GM18520 (cell line): ENCODE results near the gene PPP5C.
"Not testable (repeated sequence)": the region's sequence is repeated elsewhere in the genome, so short reads cannot be mapped to it uniquely, and the experiment has no call there.

Source experiments
- ATAC-seq: cut with Tn5 transposase; IDR thresholded peaks from one replicate; pipeline ENCODE4 v1.9.1; 2021; ENCODE audit not compliant: unreplicated experiment

PPP5C gene

DNA sequence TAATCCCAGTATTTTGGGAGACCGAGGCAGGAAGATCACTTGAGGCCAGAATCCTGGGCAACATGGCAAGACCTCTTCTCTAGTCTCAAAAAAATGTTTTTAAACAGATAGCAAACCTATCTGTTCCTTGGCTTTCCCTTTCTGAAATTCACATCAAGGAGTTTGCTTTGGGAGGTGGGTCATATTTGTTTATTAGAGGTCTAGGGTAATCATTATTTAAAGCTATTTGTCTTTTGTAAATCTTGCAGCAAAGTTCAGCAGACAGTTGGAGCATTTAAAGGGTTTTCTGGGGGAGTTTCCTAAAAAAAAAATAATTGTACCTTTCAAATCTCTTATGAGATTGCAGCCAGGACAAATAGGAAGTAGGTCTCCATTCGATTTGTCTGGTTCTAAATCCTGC lies 17.5 kb downstream of the PPP5C start:
- ATAC-seq = no peak

DNA sequence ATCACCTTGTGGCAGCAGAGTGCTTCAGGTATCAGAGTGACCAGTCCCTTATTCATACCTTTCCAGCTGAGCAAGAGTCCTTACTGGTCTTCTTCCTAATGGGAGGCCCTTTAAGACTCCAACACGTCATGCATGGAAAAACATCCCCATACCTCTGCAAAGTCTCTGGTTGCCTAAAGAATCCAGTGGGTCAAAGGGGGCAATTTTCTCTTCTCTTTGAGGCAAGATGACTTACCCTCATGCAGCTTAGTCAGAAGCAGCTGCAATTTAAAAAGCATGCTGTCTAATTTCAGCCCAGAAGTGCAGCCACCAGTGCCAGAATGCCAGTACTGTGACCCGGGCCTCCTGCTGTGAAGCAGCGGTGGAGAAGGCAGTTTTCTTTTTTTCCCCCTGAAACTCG lies 18.7 kb downstream of the PPP5C start:
- no peak for ATAC-seq

DNA sequence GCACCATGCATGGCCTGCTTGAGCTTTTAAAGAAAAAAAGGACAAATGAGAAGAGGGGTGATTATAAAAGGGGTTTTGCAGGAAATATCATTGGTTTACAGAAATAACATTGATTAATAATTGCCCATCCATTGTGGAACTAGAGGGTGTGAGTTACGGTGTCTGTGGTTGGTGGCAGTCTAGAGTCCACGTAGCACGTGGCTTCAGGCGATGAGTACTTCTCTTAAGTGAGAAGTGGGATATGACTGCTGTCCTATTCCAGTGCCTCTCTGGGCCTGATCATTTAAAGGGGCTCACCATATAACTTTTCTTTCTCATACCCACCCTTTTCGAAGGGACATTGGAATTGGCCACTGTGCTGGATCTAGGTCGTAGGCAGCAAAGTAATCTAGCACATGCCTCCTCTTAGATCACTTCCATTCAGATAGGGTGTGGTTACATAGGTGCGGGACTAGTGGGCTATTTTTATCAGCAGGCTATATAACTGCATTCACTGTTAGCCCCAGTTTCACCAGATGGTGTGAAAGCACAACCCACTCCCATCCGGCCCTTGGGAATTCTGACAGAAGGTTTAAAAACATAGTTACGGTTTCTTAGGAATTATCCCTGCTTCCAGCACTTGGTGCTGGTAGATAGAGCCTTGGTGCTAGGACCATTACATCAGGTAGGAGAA lies 19.9 kb downstream of the PPP5C start:
- no peak for ATAC-seq

DNA sequence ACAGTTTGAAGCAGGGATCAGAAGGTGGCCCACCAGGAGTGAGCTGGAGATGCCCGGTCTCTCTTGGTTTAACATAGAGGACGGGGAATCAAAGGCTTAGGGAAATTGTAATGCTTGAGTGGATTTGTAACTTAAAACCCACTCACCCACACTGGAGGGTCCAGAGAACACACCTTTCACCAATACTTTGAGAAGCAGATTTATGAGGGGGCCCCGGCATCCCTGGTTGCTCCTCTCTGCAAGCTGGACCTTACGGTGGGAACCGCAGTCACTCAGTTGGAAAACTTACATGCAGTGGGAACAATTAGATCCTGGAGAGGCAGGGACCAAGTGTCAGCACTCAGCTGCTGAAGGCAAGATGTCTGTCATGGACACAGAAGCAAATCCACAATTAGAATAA lies 20.5 kb downstream of the PPP5C start:
- ATAC-seq = no peak

DNA sequence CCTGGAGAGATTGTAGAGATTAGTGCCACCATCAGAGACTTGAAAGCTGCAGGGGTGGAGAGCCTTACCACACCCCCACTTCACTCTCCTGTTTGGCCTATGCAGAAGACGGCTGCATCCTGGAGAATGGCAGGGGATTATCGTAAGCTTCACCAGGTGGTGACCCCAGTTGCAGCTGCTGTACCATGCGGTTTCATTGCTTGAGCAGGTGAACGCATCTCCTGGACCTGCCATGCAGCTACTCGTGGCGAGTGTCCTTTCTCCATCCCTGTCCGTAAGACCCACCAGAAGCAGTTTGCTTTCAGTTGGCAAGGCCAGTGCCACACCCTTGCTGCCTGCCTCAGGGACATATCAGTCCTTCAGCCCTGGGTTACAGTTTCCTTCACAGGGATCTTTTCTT lies 21.2 kb downstream of the PPP5C start:
- no peak for ATAC-seq

DNA sequence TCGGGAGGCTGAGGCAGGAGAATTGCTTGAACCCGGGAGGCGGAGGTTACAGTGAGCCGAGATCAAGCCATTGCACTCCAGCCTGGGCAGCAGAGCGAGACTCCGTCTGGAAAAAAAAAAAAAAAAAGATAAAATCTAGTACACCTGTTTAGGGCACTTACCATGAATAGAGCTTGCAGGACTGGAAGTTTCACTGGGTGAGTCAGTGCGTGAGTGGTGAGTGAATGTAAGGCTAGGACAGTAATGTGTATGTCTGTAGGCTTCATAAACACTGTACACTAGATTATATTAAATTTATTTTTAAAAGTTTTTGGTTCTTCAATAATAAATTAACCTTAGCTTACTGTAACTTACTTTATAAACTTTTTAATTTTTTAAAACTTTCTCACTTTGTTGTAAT lies 22.9 kb downstream of the PPP5C start:
- no peak for ATAC-seq

DNA sequence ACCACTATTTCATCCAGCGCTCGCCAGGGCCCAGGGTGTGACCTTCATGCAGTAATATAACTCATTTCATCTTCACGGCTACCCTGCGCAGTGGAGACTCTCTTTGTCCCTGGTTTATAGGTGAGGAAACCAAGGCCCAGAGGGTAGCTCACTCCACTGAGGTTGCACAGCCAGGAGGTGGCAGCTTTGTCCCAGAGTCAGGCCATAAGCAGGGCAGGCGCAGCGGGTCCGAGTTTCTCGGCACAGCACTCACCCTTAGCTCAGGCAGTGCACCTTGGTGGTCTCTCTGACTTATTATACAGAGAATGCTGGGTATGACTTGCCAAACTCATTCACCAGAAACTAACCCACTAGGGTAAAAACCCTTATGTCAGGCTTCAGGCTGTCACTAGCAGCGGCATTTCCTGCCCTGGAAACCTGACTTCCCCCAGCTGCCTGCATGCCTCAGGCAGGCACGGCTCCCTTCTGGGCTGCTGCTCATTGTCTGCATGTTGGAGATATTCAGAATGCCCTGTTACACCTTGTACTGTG lies 24.5 kb downstream of the PPP5C start:
- no peak for ATAC-seq

DNA sequence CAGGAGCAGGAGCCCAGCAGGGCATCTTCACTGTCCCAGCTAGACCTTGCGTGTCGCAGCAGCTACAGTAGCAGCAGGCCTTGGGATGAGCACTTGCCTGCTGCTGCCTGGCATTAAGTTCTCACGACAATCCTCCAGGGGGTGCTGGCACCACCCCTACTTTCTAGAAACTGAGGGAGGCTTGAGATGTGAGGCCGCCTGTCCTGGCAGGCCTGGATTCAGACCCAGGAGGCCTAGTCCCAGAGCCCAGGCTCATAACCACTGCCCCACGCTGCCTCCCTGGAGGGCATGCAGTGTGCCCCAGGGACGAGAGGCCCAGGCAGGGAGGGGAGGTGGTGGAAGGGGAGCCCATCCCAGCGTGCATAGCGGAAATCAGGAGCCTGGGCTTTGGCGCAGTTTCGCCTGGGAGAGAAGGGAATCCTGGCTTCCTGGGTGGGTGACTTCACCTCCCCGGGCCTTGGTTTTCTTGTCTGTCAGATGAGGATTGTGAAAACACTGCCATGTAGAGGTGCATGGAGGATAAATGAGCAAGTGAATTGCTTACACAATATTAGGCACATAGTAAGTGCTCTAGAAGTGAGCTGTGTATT lies 26.1 kb downstream of the PPP5C start:
- ATAC-seq = no peak

DNA sequence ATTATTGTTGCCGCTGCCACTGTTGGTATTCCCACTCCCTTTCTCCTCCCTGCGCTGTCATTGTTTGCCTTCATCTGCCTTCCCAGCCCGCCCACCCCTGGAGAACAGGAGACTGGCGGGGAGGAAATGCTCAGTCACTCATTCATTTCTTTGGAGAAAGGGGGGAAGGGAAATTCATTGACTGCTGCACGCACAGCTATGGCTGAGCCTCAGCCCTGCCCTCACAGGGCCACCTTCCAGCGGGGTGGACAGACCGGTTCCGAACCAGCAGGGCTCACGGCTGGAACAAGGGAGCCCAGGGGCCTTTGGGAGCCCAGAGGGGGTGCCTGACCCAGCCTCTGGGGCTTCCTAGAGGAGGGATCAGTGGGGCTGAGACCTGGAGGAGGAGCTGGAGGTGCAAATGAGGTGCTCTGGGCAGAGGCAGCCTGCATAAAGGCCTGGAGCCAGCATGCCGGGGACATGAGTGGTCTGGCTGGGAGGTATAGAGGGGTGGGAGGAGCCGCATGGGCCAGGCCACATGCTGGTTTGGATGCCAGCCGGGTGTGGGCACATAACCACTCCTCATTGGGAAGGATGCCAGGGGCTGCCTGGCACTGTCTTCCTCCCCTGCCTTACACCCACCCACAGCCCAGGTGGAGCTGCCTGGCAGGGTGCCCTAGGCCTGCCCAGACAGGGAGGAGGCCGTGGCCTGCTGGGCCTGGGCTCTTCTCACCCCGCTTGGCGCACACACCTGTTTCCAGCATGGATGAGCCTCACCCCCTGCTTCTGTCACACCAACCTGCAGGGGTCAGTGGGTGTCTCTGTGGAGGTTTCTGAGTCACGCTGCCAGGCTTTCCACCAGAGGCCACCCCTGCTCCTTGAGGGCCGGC lies 26.8 kb downstream of the PPP5C start:
- ATAC-seq = no peak

DNA sequence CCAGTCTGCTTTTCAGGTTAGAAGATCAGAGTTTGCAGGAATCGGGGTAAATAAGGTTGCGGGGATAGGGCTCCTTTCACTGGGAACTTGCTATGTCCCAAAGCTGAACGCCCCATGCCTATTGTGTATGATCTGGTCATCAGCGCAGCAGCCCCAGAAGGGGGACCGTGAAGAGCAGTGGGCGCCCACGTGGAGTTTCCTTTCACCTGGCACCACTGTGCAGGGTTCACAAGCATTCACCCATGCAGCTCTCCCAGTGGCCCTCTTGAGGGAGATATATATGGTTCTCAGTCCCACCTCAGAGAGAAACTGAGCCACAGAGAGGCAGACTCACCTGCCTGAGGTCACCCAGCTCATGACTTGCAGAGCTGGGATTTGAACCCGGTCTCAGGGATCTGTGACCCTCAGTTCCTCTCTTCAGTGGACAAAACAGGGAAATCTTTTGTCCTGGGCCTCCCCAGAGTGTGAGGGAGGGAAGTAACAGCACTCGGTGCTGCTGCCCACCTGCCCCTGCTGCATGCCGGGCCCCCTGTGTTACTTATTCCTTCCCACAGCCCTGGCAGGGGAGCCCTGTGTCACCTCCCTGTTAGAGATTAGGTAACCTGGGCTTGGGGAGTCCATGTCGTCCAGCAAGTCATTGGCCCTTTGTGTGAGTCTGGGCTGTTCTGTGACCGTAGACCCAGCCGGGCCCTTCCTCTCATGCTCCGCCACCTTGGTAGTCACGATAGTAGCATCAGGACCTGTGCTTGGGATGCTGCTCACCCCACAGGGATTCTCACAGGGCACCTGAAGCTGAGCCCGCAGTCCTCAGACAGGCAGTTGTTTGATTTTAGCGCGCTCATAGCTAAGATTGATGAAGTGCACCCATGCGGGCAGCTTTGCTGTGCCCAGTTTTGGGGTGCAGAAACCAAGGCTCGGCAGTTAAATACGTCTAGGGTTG lies 27.9 kb downstream of the PPP5C start:
- no peak for ATAC-seq

DNA sequence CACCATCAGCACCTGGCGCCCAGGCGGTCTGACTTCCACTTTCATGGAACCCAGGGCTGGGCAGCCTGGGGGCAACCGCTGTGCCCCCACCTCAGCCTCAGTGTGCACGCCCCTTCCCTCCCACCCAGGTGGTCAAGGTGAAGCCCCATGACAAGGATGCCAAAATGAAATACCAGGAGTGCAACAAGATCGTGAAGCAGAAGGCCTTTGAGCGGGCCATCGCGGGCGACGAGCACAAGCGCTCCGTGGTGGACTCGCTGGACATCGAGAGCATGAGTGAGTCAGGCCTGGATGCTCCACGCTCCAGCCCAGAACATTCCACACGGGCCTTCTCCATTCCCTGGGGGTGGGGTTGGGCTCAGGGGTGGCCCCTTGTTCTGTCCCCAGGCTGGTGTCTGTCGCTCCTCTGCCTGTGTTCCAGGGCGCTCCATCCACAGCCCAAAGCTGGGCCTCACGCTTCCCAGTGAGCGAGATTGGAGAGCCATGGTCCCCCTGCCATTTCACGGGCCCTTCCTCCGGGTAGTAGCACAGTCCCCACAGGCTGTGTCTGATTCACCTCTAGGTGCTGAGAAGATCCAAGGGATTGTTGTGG lies 28.7 kb downstream of the PPP5C start:
- not testable (repeated sequence) for ATAC-seq

DNA sequence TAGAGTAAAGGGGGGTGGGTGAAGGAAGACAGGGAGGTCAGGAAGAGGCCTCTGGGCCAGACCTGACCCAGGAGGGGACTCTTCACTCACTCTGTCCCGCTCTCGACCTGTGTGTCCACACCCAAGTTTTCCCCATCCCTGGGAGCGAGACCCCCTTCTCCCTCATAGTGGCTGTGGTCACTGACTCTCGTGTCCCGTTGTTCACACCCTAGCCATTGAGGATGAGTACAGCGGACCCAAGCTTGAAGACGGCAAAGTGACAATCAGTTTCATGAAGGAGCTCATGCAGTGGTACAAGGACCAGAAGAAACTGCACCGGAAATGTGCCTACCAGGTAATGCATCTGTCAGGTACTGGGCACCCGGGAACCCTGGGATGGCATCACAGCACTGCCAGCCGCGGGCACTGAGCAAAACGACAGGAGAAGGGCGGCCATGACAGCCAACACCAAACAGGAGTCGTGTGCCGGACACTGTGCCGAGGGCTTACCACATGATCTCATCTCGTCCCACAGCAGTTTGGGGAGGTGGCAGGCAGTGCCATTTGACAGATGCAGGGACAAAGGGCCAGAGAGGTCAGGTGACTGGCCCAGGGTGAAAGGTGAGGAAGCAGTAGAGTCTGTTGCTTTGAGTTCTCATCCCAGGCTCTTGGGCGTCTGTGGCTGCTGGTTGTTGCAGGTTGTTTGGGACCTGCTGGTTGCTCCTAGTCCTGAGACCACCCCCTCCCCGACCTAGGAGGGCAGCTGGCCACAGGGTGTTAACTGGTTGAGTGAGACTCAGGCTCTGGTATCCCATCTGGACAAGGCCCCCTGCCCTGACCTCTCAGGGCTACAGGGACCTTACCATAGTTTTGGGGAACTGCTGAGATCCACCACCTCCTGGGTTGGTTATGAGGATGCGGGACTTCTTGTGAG lies 29.6 kb downstream of the PPP5C start:
- ATAC-seq = no peak

DNA sequence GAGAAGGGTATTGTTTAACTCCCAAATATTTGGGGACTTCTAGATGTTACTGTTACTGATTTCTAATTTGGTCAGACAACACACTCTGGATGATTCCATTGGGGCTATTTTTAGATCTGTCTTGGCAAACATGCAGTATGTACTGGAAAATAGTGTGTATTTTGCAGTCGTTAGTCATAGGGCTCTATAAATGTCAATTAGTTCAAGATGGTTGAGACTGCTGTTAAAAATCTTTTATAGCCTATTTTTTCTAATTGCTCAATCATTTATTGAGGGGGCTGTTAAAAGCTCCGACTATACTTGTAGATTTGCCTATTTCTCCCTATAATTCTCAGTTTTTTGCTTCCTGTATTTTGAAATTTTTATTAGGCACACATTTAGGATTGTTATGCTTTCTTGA lies 31.4 kb downstream of the PPP5C start:
- ATAC-seq = no peak

DNA sequence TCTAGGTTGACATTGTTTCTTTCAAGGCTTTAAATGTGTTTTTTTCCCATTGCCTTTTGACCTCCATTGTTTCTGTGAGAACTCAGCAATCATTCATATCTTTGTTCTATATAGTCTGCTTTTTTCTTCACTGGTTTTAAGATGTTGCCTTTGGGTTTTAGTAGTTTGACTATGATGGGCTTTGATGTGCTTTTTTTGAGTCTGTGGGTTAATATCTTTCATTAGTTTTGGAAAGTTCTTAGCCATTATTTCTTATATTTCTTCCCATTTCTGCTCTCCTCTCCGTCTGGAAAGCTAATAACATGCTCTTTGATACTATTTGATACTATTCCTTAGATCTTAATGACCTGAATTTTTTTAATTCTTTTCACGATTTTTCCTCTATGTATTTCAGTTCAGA lies 33.8 kb downstream of the PPP5C start:
- no peak for ATAC-seq

DNA sequence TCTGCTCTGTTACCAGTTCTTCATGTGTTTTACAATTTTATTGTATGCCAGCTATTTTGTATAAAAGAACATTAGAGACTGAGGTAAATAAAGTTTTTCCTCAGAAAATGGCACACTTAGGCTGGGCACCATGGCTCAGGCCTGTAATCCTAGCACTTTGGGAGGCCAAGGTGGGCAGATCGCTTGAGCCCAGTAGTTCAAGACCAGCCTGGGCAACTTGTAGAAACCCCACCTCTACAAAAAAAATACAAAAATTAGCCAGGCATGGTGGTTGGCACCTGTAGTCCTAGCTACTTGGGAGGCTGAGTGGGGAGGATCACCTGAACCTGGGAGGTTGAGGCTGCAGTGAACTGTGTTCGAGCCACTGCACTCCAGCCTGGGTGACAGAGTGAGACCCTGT lies 34.5 kb downstream of the PPP5C start:
- ATAC-seq = no peak

DNA sequence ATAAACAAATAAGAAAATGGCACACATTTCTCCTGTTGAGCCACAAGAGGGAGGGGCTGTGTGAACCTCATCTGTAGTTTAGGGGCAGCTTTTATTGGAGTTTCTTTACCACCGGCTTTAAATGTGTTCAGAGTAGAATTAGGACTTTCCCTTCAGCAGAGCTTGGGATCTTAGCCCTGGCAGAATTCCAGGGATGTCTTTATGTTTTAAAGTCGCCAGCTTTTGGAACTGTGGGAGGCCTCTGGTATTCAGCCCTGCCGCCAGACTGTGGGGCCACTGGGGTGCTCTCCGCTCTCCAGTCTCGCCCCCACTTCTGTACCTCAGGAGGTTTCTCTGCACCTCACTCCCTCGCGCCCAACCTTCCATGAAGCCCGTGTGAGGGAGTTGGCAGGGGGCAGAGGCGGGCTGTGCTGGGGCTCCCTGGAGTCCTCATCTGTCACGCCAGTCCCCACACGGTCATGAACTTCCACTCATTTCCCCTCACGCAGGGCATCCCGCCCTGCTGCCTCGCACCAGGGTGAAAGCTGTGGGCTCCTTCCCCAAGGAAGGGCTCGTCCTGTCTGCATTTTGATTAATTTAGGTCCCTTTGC lies 35.0 kb downstream of the PPP5C start:
- ATAC-seq = no peak

DNA sequence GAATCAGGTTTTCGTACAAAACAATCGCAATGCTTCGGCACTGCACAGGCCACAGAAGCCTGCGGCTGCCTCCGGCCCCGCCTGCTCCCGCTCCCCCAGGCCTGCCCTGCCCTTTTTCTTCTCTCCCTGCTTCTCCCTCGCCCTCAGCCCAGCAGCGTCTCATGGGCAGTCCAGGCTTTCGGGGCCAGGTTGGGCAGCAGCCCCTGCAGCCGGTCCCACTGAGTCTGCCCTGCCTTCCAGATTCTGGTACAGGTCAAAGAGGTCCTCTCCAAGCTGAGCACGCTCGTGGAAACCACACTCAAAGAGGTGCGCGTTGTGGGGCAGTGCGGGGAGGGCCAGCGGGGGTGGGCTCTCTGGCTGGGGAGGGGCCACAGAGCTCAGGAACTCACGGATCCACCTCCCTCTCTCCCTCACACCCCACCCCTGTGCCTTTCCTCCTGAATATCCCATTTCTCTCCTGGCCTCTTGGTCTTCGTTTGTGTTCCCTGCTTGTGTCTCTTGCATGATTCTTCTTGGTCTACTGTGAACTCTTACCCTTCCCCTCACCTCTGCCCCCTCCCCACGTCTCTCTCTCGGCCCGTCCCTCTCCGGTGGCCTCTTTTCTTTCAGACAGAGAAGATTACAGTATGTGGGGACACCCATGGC lies 36.4 kb downstream of the PPP5C start:
- no peak for ATAC-seq

DNA sequence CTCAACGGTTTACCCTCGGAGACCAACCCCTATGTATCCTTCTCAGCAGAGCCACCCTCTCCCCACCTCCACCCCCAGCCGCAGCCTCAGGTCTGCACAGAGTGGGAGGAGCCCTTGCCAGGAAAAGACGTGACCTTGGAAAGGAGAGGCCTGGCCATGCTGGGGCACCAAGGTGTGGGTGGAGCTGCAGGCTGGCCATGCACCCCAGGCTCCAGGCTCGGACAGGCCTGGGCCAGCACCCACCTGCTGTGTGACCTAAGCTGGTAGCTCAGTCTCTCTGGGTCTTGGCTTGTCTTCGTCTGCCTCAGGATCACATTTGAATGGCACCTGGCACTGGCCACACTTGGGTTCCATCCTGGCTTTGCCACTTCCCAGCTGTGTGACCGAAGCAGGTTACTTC lies 37.0 kb downstream of the PPP5C start:
- ATAC-seq = no peak

DNA sequence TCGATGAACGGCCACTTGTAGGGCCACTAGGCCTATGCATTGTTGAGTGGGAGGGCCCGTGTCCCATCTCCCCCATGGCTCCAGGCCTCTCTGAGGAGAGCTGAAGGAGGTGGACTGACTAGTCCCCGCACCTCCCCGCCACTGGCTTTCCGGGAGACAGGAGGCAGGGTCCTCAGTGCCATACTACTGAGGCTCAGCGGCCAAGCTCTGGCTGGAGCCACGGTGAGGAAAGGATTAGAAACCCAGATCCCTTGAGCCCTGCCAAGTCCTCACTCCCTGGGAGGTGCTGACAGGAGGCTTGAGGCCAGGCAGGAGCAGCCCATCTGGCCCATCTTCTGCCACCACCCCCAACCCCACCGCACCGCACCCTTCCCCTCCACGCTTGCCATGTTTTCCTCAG lies 37.5 kb downstream of the PPP5C start:
- ATAC-seq = no peak
